IMR-90 (cell line): ENCODE measurements around the gene NFIX. TPM values are rescaled to one million over a fixed set of nuclear protein-coding genes. Genes with fewer than 3 reads are reported as not detected.

Source experiments
- ATAC-seq: fragments of 200-7000 bp; cut with Tn5 transposase; 2 replicates; pipeline ENCODE4 v1.9.1; 2020; ENCODE audit warnings: low read depth, mild to moderate bottlenecking, moderate library complexity
- BruUV-seq: library from RNA; stranded (reverse); fragments of 400-500 nt; replicated peaks from 2 replicates; lab custom pipeline; 2021; lab: Mats Ljungman, UMichigan
- CTCF ChIA-PET: fragments of 300-600 bp; formaldehyde crosslinking; extraction: SDS; loops from one replicate; lab custom pipeline; 2021; ENCODE audit warnings: antibody characterized with exemption; lab: Yijun Ruan, JAX
- POLR2A ChIA-PET: fragments of 300-600 bp; sonication (Branson Sonifier 250); formaldehyde crosslinking; loops from one replicate; lab custom pipeline; 2022; ENCODE audit warnings: antibody characterized with exemption; ENCODE audit not compliant: unreplicated experiment; lab: Charles Lee
- DNase-seq: peaks from one replicate; pipeline ENCODE4 v3.0.0; 2013
- H2AFZ ChIP-seq: replicated peaks from 2 replicates; pipeline ENCODE3; 2013; ENCODE audit warnings: low read length, mild to moderate bottlenecking; ENCODE audit not compliant: poor library complexity
- H2AK5ac ChIP-seq: 2 replicates; pipeline ENCODE4 v1.6.1; 2013; ENCODE audit warnings: low read depth, low read length, inconsistent platforms
- H2AK9ac ChIP-seq: replicated peaks from 2 replicates; pipeline ENCODE3; 2013; ENCODE audit warnings: mild to moderate bottlenecking, low read depth, low read length, moderate library complexity; ENCODE audit not compliant: poor library complexity
- H2BK120ac ChIP-seq: 2 replicates; pipeline ENCODE4 v1.6.1; 2013; ENCODE audit warnings: low read depth, low read length, inconsistent platforms
- H2BK15ac ChIP-seq: 3 replicates; pipeline ENCODE4 v1.6.1; 2013; ENCODE audit warnings: low read depth, low read length, inconsistent platforms
- H2BK20ac ChIP-seq: 2 replicates; pipeline ENCODE4 v1.6.1; 2013; ENCODE audit warnings: low read depth, mild to moderate bottlenecking, inconsistent platforms, low read length, moderate library complexity
- H2BK5ac ChIP-seq: 2 replicates; pipeline ENCODE4 v1.6.1; 2013; ENCODE audit warnings: mild to moderate bottlenecking, low read depth, low read length, inconsistent platforms; ENCODE audit not compliant: poor library complexity, severe bottlenecking
- H3K14ac ChIP-seq: replicated peaks from 2 replicates; pipeline ENCODE4 v1.6.1; 2013; ENCODE audit warnings: low read depth, low read length, inconsistent platforms
- H3K18ac ChIP-seq: 2 replicates; pipeline ENCODE4 v1.6.1; 2013; ENCODE audit warnings: low read depth, low read length, control low read depth
- H3K23ac ChIP-seq: 2 replicates; pipeline ENCODE4 v1.6.1; 2013; ENCODE audit warnings: low read depth, low read length, inconsistent platforms
- H3K27ac ChIP-seq: 2 replicates; pipeline ENCODE4 v1.5.1; 2013; ENCODE audit warnings: mild to moderate bottlenecking, control low read depth, low read length; ENCODE audit not compliant: insufficient read depth
- H3K27me3 ChIP-seq: 2 replicates; pipeline ENCODE4 v1.6.1; 2013; ENCODE audit warnings: low read length; ENCODE audit not compliant: control insufficient read depth, insufficient read depth
- H3K36me3 ChIP-seq: 2 replicates; pipeline ENCODE4 v1.6.1; 2013; ENCODE audit warnings: low read length, mixed read lengths; ENCODE audit not compliant: control insufficient read depth, insufficient read depth
- H3K4ac ChIP-seq: 2 replicates; pipeline ENCODE4 v1.6.1; 2013; ENCODE audit warnings: low read depth, low read length, inconsistent platforms
- H3K4me1 ChIP-seq: 2 replicates; pipeline ENCODE4 v1.6.1; 2013; ENCODE audit warnings: low read length, mixed read lengths; ENCODE audit not compliant: control insufficient read depth, insufficient read depth
- H3K4me2 ChIP-seq: 2 replicates; pipeline ENCODE4 v1.6.1; 2013; ENCODE audit warnings: low read depth, mild to moderate bottlenecking, control low read depth, low read length, moderate library complexity
- H3K4me3 ChIP-seq: 2 replicates; pipeline ENCODE4 v1.5.1; 2013; ENCODE audit warnings: low read depth, mild to moderate bottlenecking, control low read depth, low read length, moderate library complexity; ENCODE audit not compliant: insufficient read depth
- H3K56ac ChIP-seq: 2 replicates; pipeline ENCODE4 v1.6.1; 2013; ENCODE audit warnings: low read length, inconsistent platforms; ENCODE audit not compliant: insufficient read depth; ENCODE audit errors: extremely low read depth
- H3K79me1 ChIP-seq, 2 experiments: 2 replicates each; pipeline ENCODE4 v1.6.1; 2013; ENCODE audit warnings: low read length in 2 of 2, inconsistent platforms in 1 of 2, low read depth in 1 of 2
- H3K9ac ChIP-seq: 2 replicates; pipeline ENCODE4 v1.6.1; 2013; ENCODE audit warnings: low read depth, low read length, control low read depth
- H3K9me1 ChIP-seq: 2 replicates; pipeline ENCODE4 v1.6.1; 2013; ENCODE audit warnings: low read length, inconsistent platforms; ENCODE audit not compliant: insufficient read depth
- H3K9me3 ChIP-seq: 2 replicates; pipeline ENCODE4 v1.6.1; 2013; ENCODE audit warnings: low read length; ENCODE audit not compliant: control insufficient read depth, insufficient read depth
- H4K20me1 ChIP-seq: 2 replicates; pipeline ENCODE4 v1.6.1; 2013; ENCODE audit warnings: low read length, inconsistent platforms; ENCODE audit not compliant: insufficient read depth
- H4K5ac ChIP-seq: 2 replicates; pipeline ENCODE4 v1.6.1; 2013; ENCODE audit warnings: mild to moderate bottlenecking, low read depth, low read length, control low read depth
- H4K8ac ChIP-seq, 2 experiments: 2 replicates each; pipeline ENCODE4 v1.6.1; 2013; ENCODE audit warnings: low read depth in 2 of 2, low read length in 2 of 2, control low read depth in 1 of 2, inconsistent platforms in 1 of 2
- H4K91ac ChIP-seq: 2 replicates; pipeline ENCODE4 v1.6.1; 2013; ENCODE audit warnings: low read depth, low read length, inconsistent platforms; ENCODE audit not compliant: insufficient read depth
- BHLHE40 ChIP-seq: fragments of 150-350 bp; IDR thresholded peaks from 2 replicates; pipeline ENCODE4 v1.6.1; 2016; ENCODE audit warnings: mild to moderate bottlenecking, low read depth, low read length
- CEBPB ChIP-seq: IDR thresholded peaks from 2 replicates; pipeline ENCODE4 v1.6.1; 2012; ENCODE audit warnings: low read depth, low read length, improper control_type of control experiment
- CHD1 ChIP-seq: IDR thresholded peaks from 2 replicates; pipeline ENCODE4 v1.6.1; 2012; ENCODE audit warnings: low read depth, low read length, improper control_type of control experiment
- ELK1 ChIP-seq: fragments of 150-350 bp; IDR thresholded peaks from 2 replicates; pipeline ENCODE4 v1.6.1; 2016; ENCODE audit warnings: low read depth, mild to moderate bottlenecking, low read length, moderate library complexity, borderline replicate concordance
- FOS ChIP-seq: fragments of 150-350 bp; IDR thresholded peaks from 2 replicates; pipeline ENCODE4 v1.6.1; 2016; ENCODE audit warnings: low read depth, low read length
- MAFK ChIP-seq: IDR thresholded peaks from 2 replicates; pipeline ENCODE4 v1.6.1; 2012; ENCODE audit warnings: low read depth, low read length, improper control_type of control experiment
- MAZ ChIP-seq: IDR thresholded peaks from 2 replicates; pipeline ENCODE4 v1.6.1; 2012; ENCODE audit warnings: low read depth, mild to moderate bottlenecking, low read length, improper control_type of control experiment, moderate library complexity, borderline replicate concordance
- MXI1 ChIP-seq: IDR thresholded peaks from 2 replicates; pipeline ENCODE4 v1.6.1; 2012; ENCODE audit warnings: low read depth, mild to moderate bottlenecking, low read length, moderate library complexity, borderline replicate concordance
- NFE2L2 ChIP-seq: fragments of 150-350 bp; IDR thresholded peaks from 2 replicates; pipeline ENCODE4 v1.6.1; 2016; ENCODE audit warnings: low read depth, mild to moderate bottlenecking, low read length
- POLR2A ChIP-seq: IDR thresholded peaks from 2 replicates; pipeline ENCODE4 v1.6.1; 2012; ENCODE audit warnings: mild to moderate bottlenecking, low read depth, low read length
- RAD21 ChIP-seq: IDR thresholded peaks from 2 replicates; pipeline ENCODE4 v1.6.1; 2012; ENCODE audit warnings: low read length, improper control_type of control experiment
- RCOR1 ChIP-seq: IDR thresholded peaks from 2 replicates; pipeline ENCODE4 v1.6.1; 2012; ENCODE audit warnings: mild to moderate bottlenecking, low read length, improper control_type of control experiment; ENCODE audit not compliant: insufficient replicate concordance
- RFX5 ChIP-seq: IDR thresholded peaks from 2 replicates; pipeline ENCODE4 v1.8.0; 2012; ENCODE audit warnings: low read depth, mild to moderate bottlenecking, low read length, moderate library complexity
- SMC3 ChIP-seq: fragments of 150-350 bp; IDR thresholded peaks from 2 replicates; pipeline ENCODE4 v1.6.1; 2016; ENCODE audit warnings: low read depth, mild to moderate bottlenecking, antibody characterized with exemption, low read length, moderate library complexity
- USF2 ChIP-seq: fragments of 150-350 bp; IDR thresholded peaks from 2 replicates; pipeline ENCODE4 v1.6.1; 2017; ENCODE audit warnings: mild to moderate bottlenecking, antibody characterized with exemption, low read length, low read depth
- WGBS, 2 experiments: methylation state at CpG; one replicate each; pipeline versions ENCODE4 v1.1.5 to v1.1.7; 2013; ENCODE audit warnings: missing lambda C conversion rate in 2 of 2; ENCODE audit not compliant: insufficient read length in 1 of 2; ENCODE audit errors: extremely low coverage in 2 of 2; 5-methylcytosine and 5-hydroxymethylcytosine counted together
- dilution Hi-C: fragments of 300-500 bp; cut with HindIII; formaldehyde crosslinking; loops from one replicate; pipeline ENCODE4 v1.14.3; 2018; ENCODE audit warnings: low sequenced_read_pairs; ENCODE audit not compliant: unreplicated experiment
- in situ Hi-C: fragments of 300-500 bp; cut with MboI; formaldehyde crosslinking; loops from 3 replicates; pipeline ENCODE4 v1.14.3; 2019; ENCODE audit warnings: low sequenced_read_pairs, inconsistent platforms, mixed read lengths
- intact Hi-C: fragments of 100-400 bp; cut with micrococcal nuclease; formaldehyde crosslinking; loops from 2 replicates; pipeline ENCODE4 v1.10.0; 2022
- polyA plus RNA-seq, 3 experiments: library from polyadenylated mRNA; depleted of rRNA; stranded (reverse); fragments of >200 nt; gene quantifications; 2 replicates each; pipeline ENCODE4 v1.2.3, GENCODE V29; 2012; ENCODE audit warnings: low replicate concordance in 1 of 3
- total RNA-seq: library from RNA; depleted of rRNA; stranded (reverse); fragments of >200 nt; gene quantifications from 2 replicates; pipeline ENCODE4 v1.2.3, GENCODE V29; 2012

NFIX gene
- total and polyA plus RNA-seq, 2 of the 4 experiments (the other 2 are of a cell fraction): 10.2 to 47.7 TPM

GRCh38 chr19:13063461-13064091 is 68.3 kb downstream of the NFIX start:
- H3K4me1 ChIP-seq: peaks cover 22% of the 10 kb centered on the region
- H3K79me1 ChIP-seq: peaks cover 49 to 86% of the 10 kb centered on the region in 2 experiments
- H3K23ac ChIP-seq: no peak overlapping the region
- H3K14ac ChIP-seq: no peak overlapping the region
- H3K4me3 ChIP-seq: no peak overlapping the region
- no peak overlapping the region for H2BK20ac ChIP-seq
- in situ Hi-C loops (no loop called here), dilution Hi-C loops (no loop called here), intact Hi-C loops (loop anchor here (5.0 kb wide), 1 partner anchor 66 kb away; the partner anchor contains the start of gene NFIX)
- no TSS peak for BruUV-seq
- no peak overlapping the region for H3K27ac ChIP-seq
- no CpG with 5 or more reads among the region's 5 CpGs for WGBS, 2 experiments
- H2AFZ ChIP-seq: no peak overlapping the region
- peaks cover 24% of the 10 kb centered on the region; the same call in 1 of the 2 replicates for H4K20me1 ChIP-seq
- no peaks in the 10 kb centered on the region for H3K9me3 ChIP-seq
- no peak overlapping the region for H2AK9ac ChIP-seq
- no peak overlapping the region for H2AK5ac ChIP-seq
- no peak overlapping the region for H3K9ac ChIP-seq
- no peak overlapping the region for H4K5ac ChIP-seq
- POLR2A ChIA-PET: interaction anchor here (0.7 kb wide), 1 partner anchor 15 kb away, joined by 3 read pairs; no protein-coding TSS in a partner anchor
- H3K4me2 ChIP-seq: no peak overlapping the region
- CTCF ChIA-PET: interaction anchor here (1.3 to 1.4 kb wide), 2 partner anchors 31 to 86 kb away, joined by 3 to 4 read pairs; no protein-coding TSS in a partner anchor
- no peaks in the 10 kb centered on the region for H3K27me3 ChIP-seq
- H2BK5ac ChIP-seq: no peak overlapping the region
- H3K36me3 ChIP-seq: peaks cover 12% of the 10 kb centered on the region
- ATAC-seq: no peak
- no peak overlapping the region for H4K91ac ChIP-seq
- no peak overlapping the region for H3K4ac ChIP-seq
- no peak overlapping the region for H3K56ac ChIP-seq
- no peak overlapping the region for H3K18ac ChIP-seq
- H3K9me1 ChIP-seq: 0 out of 2 replicates have a peak, but pooled peaks cover 5% of the 10 kb centered on the region
- no peak overlapping the region for H2BK15ac ChIP-seq
- H4K8ac ChIP-seq: no peak overlapping the region
- no peak overlapping the region for H2BK120ac ChIP-seq
- DNase-seq: no peak
- TF ChIP-seq POLR2A: no peak
- no peak for TF ChIP-seq CHD1
- no peak for TF ChIP-seq ELK1
- TF ChIP-seq CEBPB: no peak
- TF ChIP-seq BHLHE40: no peak
- no peak for TF ChIP-seq USF2
- no peak for TF ChIP-seq NFE2L2
- TF ChIP-seq RAD21: no peak
- no peak for TF ChIP-seq MAFK
- no peak for TF ChIP-seq RCOR1
- no peak for TF ChIP-seq RFX5
- no peak for TF ChIP-seq SMC3
- TF ChIP-seq MXI1: no peak
- TF ChIP-seq MAZ: no peak
- TF ChIP-seq FOS: no peak
